Activated effector memory CD4-positive, alpha-beta T cell treated with Interleukin-2 at 50 U/mL for 16 hours (primary cell): ENCODE data around the gene KRTAP8-1.

ENCODE experiments used
- DNase-seq: peaks from one replicate; pipeline ENCODE4 v3.0.0-alpha.2; 2020

KRTAP8-1 gene

DNA sequence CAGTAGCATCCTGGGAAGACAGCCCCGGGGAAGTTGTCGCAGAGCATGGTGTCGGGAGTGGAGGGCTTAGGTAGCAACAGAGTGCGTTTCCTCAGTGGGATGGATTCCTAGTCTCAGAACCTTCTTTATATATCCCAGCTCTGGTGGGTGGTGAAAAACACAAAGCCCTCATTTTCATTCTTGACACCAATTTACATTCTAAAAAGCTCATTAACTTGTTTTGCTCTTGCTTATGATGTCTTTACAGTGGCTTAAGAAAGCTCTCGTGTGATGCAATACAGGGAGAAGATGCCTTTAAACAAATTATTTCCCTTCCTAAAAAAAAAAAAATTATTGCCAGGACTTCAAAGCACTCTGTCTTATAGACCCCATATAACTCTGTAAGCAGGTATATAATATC lies at the start of gene KRTAP8-1:
Gene KRTAP8-1, minus strand, starts transcription at position 101 of the 400 bp plus-strand sequence. Its CDS starts 54 bp downstream, at position 47.
- no peak for DNase-seq

- no peak for DNase-seq
These were observed 34.8 kb upstream of the KRTAP8-1 start for GRCh38 chr21:30847627-30848500.

DNA sequence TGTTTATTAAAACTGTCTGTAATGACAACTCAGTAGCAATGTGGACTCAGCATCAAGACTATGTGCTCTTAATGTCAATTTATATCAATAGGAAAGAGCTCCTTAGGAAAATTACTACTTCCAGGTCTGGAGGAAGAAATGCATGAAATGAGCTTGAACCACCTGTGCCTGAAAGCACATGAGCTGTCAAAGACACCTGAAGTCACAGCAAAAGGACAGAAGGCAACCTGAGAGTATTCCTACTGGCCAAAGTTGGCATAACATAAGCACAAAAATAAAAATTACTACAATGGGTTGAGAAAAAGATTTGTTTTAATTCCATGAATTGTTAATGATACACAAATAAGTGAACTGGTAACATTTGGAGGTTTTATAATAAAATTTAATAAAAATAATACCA lies 29.9 kb upstream of the KRTAP8-1 start:
- DNase-seq, result no peak

- DNase-seq, result no peak
These were observed 26.2 kb upstream of the KRTAP8-1 start for GRCh38 chr21:30839304-30839703.

DNA sequence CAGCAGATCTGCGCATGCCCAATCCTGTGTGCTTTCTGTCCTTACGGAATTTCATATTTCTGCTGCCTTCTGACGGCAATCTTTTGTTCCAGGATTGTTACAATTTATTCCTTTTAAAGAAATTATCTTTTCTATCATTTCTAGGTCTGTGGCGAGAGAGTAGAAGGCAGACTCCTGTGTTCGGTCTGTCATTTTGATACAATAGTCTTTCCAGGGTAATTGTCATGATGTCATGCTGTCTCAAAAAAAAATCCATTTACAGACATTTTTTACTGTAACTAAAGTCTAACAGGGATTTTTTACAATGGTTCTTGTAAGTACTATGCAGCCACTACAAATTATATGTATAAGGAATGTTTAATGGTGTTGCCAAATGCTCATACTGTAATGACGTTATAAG lies 25.5 kb upstream of the KRTAP8-1 start:
- DNase-seq, result no peak

DNA sequence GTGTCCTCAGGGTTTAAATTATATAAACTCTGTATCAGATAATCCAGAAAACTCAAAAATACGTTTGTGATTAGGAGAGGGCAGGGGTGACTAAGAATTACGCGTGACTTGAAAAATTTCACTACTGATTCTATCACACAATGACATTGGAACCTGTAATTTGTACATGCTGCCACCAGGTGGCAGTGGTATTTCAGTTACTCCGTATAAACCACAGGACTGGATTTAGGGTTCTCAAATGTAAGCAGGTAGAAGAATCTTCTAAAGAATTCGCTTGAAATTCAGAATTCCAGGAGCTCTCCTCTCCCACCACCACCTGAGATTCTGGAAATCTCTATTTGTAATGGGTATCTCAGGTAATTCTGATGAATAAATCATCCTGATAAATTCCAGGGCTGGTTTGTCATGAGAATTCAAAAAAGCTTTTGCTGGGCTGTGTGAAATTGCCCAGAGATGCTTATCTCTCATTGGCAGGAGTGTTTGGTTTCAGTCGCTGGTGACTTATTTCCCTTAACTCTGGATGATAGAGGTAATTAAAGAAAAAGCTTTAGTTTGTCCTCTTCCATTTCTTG lies 18.2 kb upstream of the KRTAP8-1 start:
- no peak for DNase-seq

- no peak for DNase-seq
These were observed 16.6 kb upstream of the KRTAP8-1 start, which contains the start of gene KRTAP7-1 for GRCh38 chr21:30829659-30830058. TSS of gene KRTAP7-1 (minus strand) at chr21:30829759. CDS start at chr21:30829698, 61 bp downstream.

- no peak for DNase-seq
These were observed 6.0 kb upstream of the KRTAP8-1 start for GRCh38 chr21:30818837-30819610.

DNA sequence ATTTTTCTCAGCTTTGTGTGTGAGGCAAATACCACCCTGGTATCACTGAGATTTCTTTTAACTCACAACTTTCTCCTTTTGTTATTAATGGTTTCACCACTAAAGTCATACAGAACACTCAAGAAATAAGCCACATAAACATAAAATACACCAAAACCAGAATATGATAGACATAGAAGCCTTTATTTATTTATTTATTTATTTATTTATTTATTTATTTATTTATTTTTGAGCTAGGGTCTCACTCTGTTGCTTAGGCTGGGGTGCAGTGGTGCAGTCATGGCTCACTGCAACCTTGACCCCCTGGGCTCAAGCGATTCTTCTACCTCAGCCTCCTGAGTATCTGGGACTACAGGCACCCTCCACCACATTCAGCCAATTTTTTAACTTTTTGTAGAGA lies 12.5 kb downstream of the KRTAP8-1 start:
- no peak for DNase-seq

- no peak for DNase-seq
These were observed 19.3 kb downstream of the KRTAP8-1 start for GRCh38 chr21:30793581-30794314.

- DNase-seq, result no peak
These were observed 33.8 kb downstream of the KRTAP8-1 start for GRCh38 chr21:30779249-30779648.

- no peak for DNase-seq
These were observed 43.2 kb downstream of the KRTAP8-1 start for GRCh38 chr21:30769724-30770431.
